Measurements from ENCODE around the gene NEK7.

Gene NEK7

DNA sequence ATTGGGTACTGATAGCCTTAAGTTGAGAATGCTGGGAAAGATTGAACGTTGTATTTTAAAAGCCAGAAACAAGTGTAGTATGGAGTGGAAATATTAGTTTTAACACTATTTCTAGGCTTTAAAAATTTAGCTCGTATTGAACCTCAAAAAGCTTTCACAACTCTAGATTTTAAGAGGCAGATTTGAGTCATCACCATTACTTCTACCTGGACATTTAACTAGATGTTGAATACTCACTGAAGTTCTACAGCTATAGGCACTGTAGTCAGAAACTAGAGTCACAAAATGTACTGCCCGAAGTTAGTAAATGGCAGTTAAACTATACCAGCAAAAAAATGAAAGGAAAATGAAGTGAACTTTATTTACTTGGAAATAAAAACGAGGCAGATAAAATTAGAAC, 96.5 kb downstream of the NEK7 start:
- H3K4me3 ChIP-seq (ENCODE audit: low read depth, low read length) = no peak overlapping the region
- no peak for DNase-seq (ENCODE audit: low read depth)
- TF ChIP-seq, protein P1, sequence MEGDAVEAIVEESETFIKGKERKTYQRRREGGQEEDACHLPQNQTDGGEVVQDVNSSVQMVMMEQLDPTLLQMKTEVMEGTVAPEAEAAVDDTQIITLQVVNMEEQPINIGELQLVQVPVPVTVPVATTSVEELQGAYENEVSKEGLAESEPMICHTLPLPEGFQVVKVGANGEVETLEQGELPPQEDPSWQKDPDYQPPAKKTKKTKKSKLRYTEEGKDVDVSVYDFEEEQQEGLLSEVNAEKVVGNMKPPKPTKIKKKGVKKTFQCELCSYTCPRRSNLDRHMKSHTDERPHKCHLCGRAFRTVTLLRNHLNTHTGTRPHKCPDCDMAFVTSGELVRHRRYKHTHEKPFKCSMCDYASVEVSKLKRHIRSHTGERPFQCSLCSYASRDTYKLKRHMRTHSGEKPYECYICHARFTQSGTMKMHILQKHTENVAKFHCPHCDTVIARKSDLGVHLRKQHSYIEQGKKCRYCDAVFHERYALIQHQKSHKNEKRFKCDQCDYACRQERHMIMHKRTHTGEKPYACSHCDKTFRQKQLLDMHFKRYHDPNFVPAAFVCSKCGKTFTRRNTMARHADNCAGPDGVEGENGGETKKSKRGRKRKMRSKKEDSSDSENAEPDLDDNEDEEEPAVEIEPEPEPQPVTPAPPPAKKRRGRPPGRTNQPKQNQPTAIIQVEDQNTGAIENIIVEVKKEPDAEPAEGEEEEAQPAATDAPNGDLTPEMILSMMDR (IDR thresholded peaks at IDR 0.05; ENCODE audit: low read depth, low read length, missing control alignments) = no peak
- in situ Hi-C loops (cut with HindIII; ENCODE audit: low sequenced_read_pairs) = no loop called here

DNA sequence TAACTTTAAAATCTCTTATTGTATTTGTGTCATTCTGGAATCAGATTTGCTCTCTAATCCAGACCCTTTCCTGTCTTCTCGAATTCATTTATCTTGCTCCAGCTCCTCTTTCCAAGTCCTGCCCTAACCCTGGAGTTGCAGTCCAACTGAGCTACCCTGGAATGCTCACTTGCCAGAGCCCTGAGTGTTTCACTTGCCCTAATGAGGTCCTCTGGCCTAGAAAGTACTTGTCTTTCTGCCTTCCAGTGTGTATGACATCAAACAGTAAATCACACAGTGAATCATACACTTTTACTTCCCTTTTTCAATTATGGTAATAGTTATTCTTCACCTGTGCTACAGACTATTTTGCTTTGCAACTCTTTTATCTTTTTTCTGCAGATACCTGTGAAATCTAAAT, 96.9 kb downstream of the NEK7 start:
- DNase-seq (ENCODE audit: low read depth) = no peak
- TF ChIP-seq, protein P1 (IDR thresholded peaks at IDR 0.05; ENCODE audit: low read depth, low read length, missing control alignments) = no peak
- in situ Hi-C loops (cut with HindIII; ENCODE audit: low sequenced_read_pairs) = no loop called here
- no peak overlapping the region for H3K4me3 ChIP-seq (ENCODE audit: low read depth, low read length)

GRCh38 chr1:198254521-198254920, 97.7 kb downstream of the NEK7 start:
- in situ Hi-C loops (cut with HindIII; ENCODE audit: low sequenced_read_pairs) = no loop called here
- no peak for DNase-seq (ENCODE audit: low read depth)
- TF ChIP-seq, protein P1 (IDR thresholded peaks at IDR 0.05; ENCODE audit: low read depth, low read length, missing control alignments) = no peak
- H3K4me3 ChIP-seq (ENCODE audit: low read depth, low read length) = no peak overlapping the region

- TF ChIP-seq, protein P1 (IDR thresholded peaks at IDR 0.05; ENCODE audit: low read depth, low read length, missing control alignments) = no peak
- in situ Hi-C loops (cut with HindIII; ENCODE audit: low sequenced_read_pairs) = no loop called here
- no peak overlapping the region for H3K4me3 ChIP-seq (ENCODE audit: low read depth, low read length)
- DNase-seq (ENCODE audit: low read depth) = no peak
Observed at GRCh38 chr1:198254948-198255347, 98.2 kb downstream of the NEK7 start.

GRCh38 chr1:198255784-198256183, 99.0 kb downstream of the NEK7 start:
- no peak for DNase-seq (ENCODE audit: low read depth)
- TF ChIP-seq, protein P1 (IDR thresholded peaks at IDR 0.05; ENCODE audit: low read depth, low read length, missing control alignments) = no peak
- in situ Hi-C loops (cut with HindIII; ENCODE audit: low sequenced_read_pairs) = no loop called here
- H3K4me3 ChIP-seq (ENCODE audit: low read depth, low read length) = no peak overlapping the region

- TF ChIP-seq, protein P1 (IDR thresholded peaks at IDR 0.05; ENCODE audit: low read depth, low read length, missing control alignments) = no peak
- DNase-seq (ENCODE audit: low read depth) = no peak
- in situ Hi-C loops (cut with HindIII; ENCODE audit: low sequenced_read_pairs) = no loop called here
- H3K4me3 ChIP-seq (ENCODE audit: low read depth, low read length) = no peak overlapping the region
Observed at GRCh38 chr1:198258491-198258890, 101.7 kb downstream of the NEK7 start.
